HFF-Myc (cell line): Measurements from ENCODE around the gene IL17RB.

Experiments used
- DNase-seq: peaks from one replicate; pipeline ENCODE4 v3.0.0-alpha.2; 2011; ENCODE audit warnings: low read depth; ENCODE audit errors: extremely low read depth
- H3K4me3 ChIP-seq: replicated peaks from 2 replicates; pipeline ENCODE4 v1.5.1; 2011; ENCODE audit warnings: low read depth, mild to moderate bottlenecking, control low read depth, low read length
- TF ChIP-seq, protein P1 (sequence below): IDR thresholded peaks from 2 replicates; pipeline ENCODE4 v1.5.1; 2012; ENCODE audit warnings: mild to moderate bottlenecking, low read depth, low read length, control low read depth; ENCODE audit errors: missing control alignments

The IL17RB gene, protein sequence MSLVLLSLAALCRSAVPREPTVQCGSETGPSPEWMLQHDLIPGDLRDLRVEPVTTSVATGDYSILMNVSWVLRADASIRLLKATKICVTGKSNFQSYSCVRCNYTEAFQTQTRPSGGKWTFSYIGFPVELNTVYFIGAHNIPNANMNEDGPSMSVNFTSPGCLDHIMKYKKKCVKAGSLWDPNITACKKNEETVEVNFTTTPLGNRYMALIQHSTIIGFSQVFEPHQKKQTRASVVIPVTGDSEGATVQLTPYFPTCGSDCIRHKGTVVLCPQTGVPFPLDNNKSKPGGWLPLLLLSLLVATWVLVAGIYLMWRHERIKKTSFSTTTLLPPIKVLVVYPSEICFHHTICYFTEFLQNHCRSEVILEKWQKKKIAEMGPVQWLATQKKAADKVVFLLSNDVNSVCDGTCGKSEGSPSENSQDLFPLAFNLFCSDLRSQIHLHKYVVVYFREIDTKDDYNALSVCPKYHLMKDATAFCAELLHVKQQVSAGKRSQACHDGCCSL

DNA sequence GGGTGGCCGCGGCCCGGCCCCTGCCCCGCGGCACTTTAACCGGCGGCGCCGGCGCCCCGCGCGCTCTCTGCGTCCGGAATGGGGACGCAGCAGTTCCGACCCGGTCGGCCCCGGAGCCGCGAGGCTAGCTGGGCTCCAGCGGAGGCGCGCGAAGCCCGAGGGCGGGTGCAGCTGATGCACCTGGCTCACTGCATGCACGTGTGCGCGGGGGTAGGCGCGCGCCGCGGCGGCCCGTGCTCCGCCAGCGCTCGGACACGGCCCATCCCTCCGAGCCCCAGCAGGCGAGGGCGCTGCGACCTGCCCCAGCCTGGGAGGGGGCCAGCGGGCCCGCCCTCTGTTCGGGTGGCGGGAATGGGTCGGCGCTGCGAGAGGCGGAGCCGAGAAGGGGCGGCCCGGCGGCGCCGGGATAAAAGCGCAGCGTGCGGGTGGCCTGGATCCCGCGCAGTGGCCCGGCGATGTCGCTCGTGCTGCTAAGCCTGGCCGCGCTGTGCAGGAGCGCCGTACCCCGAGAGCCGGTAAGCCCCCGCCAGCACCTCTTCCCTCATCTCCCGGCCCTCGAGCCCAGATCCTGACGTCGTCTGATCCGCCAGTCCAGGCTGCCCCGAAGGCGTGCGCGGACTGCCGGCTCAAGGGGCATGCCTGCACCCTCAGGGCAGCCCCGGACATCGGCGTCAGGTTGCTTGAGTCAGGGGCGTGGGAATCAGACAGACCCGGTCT is at the start of gene IL17RB, which contains the start of gene CHDH:
TSS of gene IL17RB (plus strand) at position 435 of the 717 bp plus-strand sequence. CDS start at position 456, 21 bp downstream.
TSS of gene CHDH (minus strand) at position 286 of the 717 bp plus-strand sequence. CDS start 22,411 bp downstream, outside the sequence.
- peak within 1 kb of the TSS; percentile 49 for H3K4me3 ChIP-seq
- TF ChIP-seq, protein P1, sequence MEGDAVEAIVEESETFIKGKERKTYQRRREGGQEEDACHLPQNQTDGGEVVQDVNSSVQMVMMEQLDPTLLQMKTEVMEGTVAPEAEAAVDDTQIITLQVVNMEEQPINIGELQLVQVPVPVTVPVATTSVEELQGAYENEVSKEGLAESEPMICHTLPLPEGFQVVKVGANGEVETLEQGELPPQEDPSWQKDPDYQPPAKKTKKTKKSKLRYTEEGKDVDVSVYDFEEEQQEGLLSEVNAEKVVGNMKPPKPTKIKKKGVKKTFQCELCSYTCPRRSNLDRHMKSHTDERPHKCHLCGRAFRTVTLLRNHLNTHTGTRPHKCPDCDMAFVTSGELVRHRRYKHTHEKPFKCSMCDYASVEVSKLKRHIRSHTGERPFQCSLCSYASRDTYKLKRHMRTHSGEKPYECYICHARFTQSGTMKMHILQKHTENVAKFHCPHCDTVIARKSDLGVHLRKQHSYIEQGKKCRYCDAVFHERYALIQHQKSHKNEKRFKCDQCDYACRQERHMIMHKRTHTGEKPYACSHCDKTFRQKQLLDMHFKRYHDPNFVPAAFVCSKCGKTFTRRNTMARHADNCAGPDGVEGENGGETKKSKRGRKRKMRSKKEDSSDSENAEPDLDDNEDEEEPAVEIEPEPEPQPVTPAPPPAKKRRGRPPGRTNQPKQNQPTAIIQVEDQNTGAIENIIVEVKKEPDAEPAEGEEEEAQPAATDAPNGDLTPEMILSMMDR = no peak
- DNase-seq = no peak

DNA sequence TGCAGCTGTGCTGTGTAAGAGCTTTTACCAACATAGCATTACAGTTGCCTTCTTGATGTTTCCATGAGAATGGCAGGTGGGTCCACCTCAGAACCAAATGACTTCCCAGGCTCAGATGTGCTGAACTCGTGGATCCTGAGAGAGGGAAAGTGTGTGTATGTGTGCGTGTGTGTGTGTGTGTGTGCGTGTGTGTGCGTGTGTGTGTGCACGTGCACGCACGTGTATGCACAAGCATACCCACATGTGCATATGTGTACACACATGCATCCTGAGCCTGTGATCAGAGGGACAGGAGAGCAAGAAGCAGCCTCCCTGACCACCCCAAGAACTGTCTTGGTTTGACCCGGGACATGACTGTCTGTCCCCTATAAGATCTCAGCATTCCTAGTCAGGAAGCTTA is 48.2 kb upstream of the IL17RB start:
- TF ChIP-seq, protein P1 = no peak

DNA sequence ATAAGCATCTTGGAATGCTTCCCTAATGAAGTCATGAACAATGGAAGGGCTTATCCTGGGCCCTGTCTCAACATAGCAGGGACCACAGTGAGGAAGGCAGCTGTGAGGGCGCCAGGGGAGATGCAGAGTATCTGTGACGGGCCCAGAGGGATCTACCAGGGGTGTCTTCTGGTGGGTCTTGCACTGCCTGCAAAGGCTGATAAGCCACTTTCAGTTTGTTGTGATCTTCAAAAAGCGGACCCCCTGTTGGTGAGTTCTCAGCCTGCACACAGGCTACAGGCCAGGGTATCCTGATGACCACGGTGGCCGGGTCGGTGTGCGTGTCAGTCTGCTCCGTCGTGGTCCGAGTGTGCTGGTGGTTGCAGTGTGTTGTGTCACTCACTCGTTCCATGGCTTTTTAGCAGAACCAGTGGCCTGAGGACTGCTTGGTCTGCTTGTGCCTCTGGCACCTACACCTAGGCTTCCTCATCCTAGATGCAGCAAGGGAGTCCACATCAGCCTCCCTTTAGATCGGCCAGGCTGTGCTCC is 47.0 kb upstream of the IL17RB start:
- TF ChIP-seq, protein P1 = no peak
- no peak for DNase-seq
- H3K4me3 ChIP-seq = no peak overlapping the region

More for the DNA sequence above, 48.2 kb upstream of the IL17RB start:
- DNase-seq = no peak
- no peak overlapping the region for H3K4me3 ChIP-seq

DNA sequence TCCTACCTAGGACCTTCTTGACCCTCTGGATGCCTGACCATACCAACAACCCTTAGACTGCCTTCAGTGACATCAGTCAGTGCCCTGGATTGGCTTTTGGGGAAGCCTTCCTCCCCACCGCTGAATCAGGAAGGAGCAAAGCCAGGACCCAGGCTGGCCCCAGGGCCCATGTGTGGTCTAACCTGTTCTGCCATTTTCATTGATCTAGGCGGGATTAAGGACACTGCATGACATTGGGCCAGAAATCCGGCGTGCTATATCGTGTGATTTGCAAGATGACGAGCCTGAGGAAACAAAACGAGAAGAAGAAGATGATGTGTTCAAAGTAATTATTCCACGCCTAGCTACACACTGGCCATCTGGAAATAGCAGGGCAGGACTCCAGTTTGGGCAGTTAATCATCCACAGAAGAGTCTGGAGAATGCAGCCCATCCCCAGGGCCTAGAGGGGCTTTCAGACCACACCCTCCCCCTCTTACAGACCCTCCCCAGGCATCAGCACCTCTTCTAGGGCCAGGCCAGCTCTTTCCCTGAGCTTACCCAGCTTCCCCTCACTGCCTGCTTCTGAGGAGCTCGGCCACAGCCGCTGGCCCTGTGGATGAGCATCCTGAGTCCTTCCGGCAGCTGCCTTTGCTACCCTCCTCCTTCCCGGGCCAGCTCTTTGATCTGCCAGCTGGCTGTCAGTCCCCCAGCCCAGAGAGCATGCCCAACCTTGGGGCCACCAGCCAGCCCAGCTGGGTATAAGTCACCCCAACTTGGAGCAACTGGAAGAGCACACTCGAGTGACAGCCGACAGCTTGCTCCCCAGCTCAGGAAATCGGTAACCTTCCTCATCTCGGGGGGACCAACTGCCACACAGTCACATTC is 46.1 kb upstream of the IL17RB start:
- DNase-seq = no peak
- TF ChIP-seq, protein P1 = no peak

DNA sequence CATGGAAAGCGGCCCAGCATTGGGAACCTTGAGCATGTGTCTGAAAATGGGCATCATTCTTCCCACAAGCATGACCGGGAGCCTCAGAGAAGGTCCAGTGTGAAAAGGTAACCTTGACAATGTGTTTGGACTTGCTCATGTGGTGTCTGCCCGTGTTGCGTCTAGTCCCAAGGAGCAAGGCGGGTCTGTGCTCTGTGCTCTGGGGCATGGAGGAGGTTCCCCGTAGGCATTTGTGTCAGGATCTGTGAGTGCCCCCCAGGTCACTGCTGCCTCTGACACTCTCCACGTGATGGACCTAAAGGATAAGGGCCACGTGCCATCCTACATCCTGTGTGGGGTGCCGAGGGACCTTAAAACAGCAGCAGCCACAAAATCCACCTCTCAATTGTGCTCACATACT is 45.0 kb upstream of the IL17RB start:
- TF ChIP-seq, protein P1 = no peak
- no peak for DNase-seq
- no peak overlapping the region for H3K4me3 ChIP-seq

More for the DNA sequence above, 46.1 kb upstream of the IL17RB start:
- H3K4me3 ChIP-seq = no peak overlapping the region
